Measurements from ENCODE around the gene IL33. TPM values are rescaled to one million over a fixed set of nuclear protein-coding genes. Genes with fewer than 3 reads are reported as not detected.

The IL33 gene
- total and polyA plus RNA-seq, 2 experiments from 2014 or later, result not detected

DNA sequence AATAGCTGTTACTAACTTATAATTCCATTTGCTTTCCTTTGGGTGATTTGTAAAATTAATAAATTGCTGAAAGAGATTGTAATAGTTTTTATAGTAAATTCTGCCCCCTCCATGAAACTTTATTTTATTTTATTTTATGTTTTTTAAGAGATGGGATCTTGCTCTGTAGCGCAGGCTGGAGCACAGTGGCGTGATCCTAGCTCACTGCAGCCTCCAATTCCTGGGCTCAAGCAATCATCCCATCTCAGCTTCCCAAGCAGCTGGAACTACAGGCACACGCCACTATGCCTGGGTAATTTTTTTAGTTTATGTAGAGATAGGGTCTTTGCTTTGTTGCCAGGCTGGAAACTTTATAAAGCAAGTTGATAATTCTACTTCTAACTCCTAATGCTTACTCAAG, 395 bp downstream of the IL33 start:
- Histone ChIP-seq H3K27ac (no peak overlapping the region), H3K27me3 (no peaks in the 10 kb centered on the region), H3K4me3 (no peak overlapping the region), H3K9me3 (ENCODE audit: low read depth) (no peaks in the 10 kb centered on the region), H3K36me3 (no peaks in the 10 kb centered on the region), H3K4me1 (ENCODE audit: low read depth) (no peaks in the 10 kb centered on the region)
- TF ChIP-seq, protein P1, sequence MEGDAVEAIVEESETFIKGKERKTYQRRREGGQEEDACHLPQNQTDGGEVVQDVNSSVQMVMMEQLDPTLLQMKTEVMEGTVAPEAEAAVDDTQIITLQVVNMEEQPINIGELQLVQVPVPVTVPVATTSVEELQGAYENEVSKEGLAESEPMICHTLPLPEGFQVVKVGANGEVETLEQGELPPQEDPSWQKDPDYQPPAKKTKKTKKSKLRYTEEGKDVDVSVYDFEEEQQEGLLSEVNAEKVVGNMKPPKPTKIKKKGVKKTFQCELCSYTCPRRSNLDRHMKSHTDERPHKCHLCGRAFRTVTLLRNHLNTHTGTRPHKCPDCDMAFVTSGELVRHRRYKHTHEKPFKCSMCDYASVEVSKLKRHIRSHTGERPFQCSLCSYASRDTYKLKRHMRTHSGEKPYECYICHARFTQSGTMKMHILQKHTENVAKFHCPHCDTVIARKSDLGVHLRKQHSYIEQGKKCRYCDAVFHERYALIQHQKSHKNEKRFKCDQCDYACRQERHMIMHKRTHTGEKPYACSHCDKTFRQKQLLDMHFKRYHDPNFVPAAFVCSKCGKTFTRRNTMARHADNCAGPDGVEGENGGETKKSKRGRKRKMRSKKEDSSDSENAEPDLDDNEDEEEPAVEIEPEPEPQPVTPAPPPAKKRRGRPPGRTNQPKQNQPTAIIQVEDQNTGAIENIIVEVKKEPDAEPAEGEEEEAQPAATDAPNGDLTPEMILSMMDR (IDR thresholded peaks at IDR 0.05; ENCODE audit: low read depth, low read length), result no peak
- DNase-seq (ENCODE audit: low read depth in 1 of 2, low spot score in 1 of 2), result peak in 1 of 2 donors; percentile 47

- no peaks in the 10 kb centered on the region for H3K36me3 ChIP-seq
- TF ChIP-seq, protein P1 (IDR thresholded peaks at IDR 0.05; ENCODE audit: low read depth, low read length), result no peak
- H3K27ac ChIP-seq, result no peak overlapping the region
- H3K9me3 ChIP-seq (ENCODE audit: low read depth), result no peaks in the 10 kb centered on the region
- DNase-seq (ENCODE audit: low read depth in 1 of 2, low spot score in 1 of 2), result peak in 1 of 2 donors; percentile 48
- no peaks in the 10 kb centered on the region for H3K27me3 ChIP-seq
- H3K4me1 ChIP-seq (ENCODE audit: low read depth), result no peaks in the 10 kb centered on the region
- no peak overlapping the region for H3K4me3 ChIP-seq
Observed at GRCh38 chr9:6216951-6217350, 1.3 kb downstream of the IL33 start.

DNA sequence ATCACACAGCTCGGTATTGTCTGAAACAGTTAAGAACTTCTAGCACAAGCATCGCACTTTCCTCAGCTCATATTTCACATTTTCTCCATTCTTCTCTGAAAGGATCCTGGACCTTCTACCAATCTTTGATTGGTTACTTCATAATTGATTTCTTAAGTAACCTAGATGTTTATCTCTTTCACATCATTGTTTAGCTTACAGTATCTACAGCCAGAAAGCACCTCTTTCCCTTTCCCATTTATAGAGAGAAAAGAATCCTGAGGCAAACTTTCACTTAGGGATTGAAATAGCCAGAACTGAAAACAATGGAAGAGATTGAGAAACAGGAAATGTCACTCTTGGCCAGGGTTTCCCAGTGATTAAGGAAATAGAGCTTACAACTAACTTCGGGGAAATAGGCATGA, 2.5 kb downstream of the IL33 start:
- DNase-seq (ENCODE audit: low read depth in 1 of 2, low spot score in 1 of 2), result peak in 1 of 2 donors; percentile 93
- Histone ChIP-seq H3K27ac (no peak overlapping the region), H3K9me3 (ENCODE audit: low read depth) (no peaks in the 10 kb centered on the region), H3K4me1 (ENCODE audit: low read depth) (no peaks in the 10 kb centered on the region), H3K27me3 (no peaks in the 10 kb centered on the region), H3K36me3 (no peaks in the 10 kb centered on the region), H3K4me3 (no peak overlapping the region)
- TF ChIP-seq, protein P1 (IDR thresholded peaks at IDR 0.05; ENCODE audit: low read depth, low read length), result no peak

DNA sequence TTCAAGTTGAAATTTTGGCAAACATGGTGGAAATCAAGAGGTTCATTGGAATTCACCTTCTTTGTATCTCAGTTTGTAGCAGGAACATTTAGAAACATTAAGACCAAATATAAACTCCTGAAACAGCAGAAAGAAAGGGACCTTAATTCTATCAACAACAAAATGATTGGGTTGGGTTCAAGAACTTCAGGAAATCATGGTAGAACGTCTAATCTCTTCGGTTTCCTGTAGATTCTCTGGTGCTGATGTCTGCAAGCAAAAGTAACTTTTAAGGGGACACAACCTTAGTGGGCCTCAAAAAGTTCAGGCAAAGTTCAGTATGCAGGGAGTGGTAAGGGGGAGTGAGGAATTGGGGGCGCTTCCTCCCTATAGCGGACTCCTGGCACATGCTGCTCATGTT, 3.4 kb downstream of the IL33 start:
- H3K27ac ChIP-seq, result no peak overlapping the region
- no peaks in the 10 kb centered on the region for H3K36me3 ChIP-seq
- no peaks in the 10 kb centered on the region for H3K9me3 ChIP-seq (ENCODE audit: low read depth)
- no peaks in the 10 kb centered on the region for H3K4me1 ChIP-seq (ENCODE audit: low read depth)
- H3K27me3 ChIP-seq, result no peaks in the 10 kb centered on the region
- DNase-seq (ENCODE audit: low read depth in 1 of 2, low spot score in 1 of 2), result peak in 1 of 2 donors; percentile 66
- TF ChIP-seq, protein P1 (IDR thresholded peaks at IDR 0.05; ENCODE audit: low read depth, low read length), result no peak
- no peak overlapping the region for H3K4me3 ChIP-seq

DNA sequence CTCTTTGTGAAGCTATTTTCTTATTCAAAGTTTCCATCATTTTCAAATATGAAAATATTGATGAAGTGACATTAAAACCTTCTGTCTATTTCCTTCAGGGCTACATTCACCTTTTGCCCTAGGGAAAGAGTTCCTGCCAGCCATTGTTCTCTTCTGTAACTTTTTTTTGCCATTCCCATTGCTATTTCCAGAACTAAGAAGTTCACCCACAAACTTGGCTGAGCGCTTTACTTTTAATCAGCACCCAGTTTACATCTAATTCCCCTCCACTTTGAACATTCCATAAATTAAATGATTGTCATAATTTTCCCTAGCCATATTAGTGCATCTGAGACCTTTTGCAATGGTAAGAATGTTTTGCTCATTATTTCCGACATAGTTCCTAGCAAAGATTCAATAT, 4.4 kb downstream of the IL33 start:
- no peaks in the 10 kb centered on the region for H3K27me3 ChIP-seq
- H3K9me3 ChIP-seq (ENCODE audit: low read depth), result no peaks in the 10 kb centered on the region
- TF ChIP-seq, protein P1 (IDR thresholded peaks at IDR 0.05; ENCODE audit: low read depth, low read length), result no peak
- no peak overlapping the region for H3K4me3 ChIP-seq
- DNase-seq (ENCODE audit: low read depth in 1 of 2, low spot score in 1 of 2), result peak in 1 of 2 donors; percentile 47
- no peaks in the 10 kb centered on the region for H3K4me1 ChIP-seq (ENCODE audit: low read depth)
- H3K27ac ChIP-seq, result no peak overlapping the region
- H3K36me3 ChIP-seq, result no peaks in the 10 kb centered on the region
